Measurements from ENCODE around the gene SKAP1. TPM values are rescaled to one million over a fixed set of nuclear protein-coding genes. Genes with fewer than 3 reads are reported as not detected.
A peak's percentile ranks its signal among the peaks of the same experiment; 100 is the strongest.

SKAP1 gene
- total and polyA plus RNA-seq, 8 donors: 2.4 to 4.4 (median 3.2) TPM; not detected in 2

- intact Hi-C loops (cut with DNase I; ENCODE audit: low total_unique reads): no loop called here
- H3K36me3 ChIP-seq: no peaks in the 10 kb centered on the region
- no peak overlapping the region for H3K27ac ChIP-seq
- 46 to 61% (median 56%) methylated on average over 6 of the region's 6 CpGs for WGBS, 5 donors
- peaks cover 0 to 11% (median 3%) of the 10 kb centered on the region in 3 donors for H3K27me3 ChIP-seq
- H3K4me3 ChIP-seq: no peak overlapping the region
- TF ChIP-seq EP300 (IDR thresholded peaks at IDR 0.05): no peak
- no peak for TF ChIP-seq POLR2AphosphoS5 (IDR thresholded peaks at IDR 0.05)
- no peak for TF ChIP-seq POLR2A (IDR thresholded peaks at IDR 0.05)
- no peak for TF ChIP-seq CTCF (IDR thresholded peaks at IDR 0.05)
- no peaks in the 10 kb centered on the region for H3K4me1 ChIP-seq
- no peak for DNase-seq
- H3K9me3 ChIP-seq: no peaks in the 10 kb centered on the region
Observed at GRCh38 chr17:48225725-48226567, 204.1 kb downstream of the SKAP1 start.

DNA sequence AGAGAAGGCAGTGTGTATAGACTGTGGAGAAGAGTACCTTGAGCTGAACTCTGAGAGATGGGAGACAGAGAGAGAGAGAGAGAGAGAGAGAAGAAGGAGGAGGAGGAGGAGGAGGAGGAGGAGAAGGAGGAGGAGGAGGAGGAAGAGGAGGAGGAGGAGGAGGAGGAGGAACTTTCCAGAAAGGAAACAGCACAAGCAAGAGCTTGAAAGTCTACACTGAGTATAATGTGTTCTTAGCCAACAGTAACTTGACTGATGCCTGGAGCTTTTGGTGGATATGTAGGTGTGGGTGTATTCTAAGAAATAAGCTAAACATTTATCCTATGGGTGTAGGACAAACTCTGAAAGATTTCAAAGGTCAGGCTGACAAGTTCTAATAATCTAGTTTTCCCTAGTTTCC, 206.1 kb downstream of the SKAP1 start:
- DNase-seq: no peak
- H3K27ac ChIP-seq: no peak overlapping the region
- intact Hi-C loops (cut with DNase I; ENCODE audit: low total_unique reads): no loop called here
- no peaks in the 10 kb centered on the region for H3K9me3 ChIP-seq
- peaks cover 0 to 11% (median 3%) of the 10 kb centered on the region in 3 donors for H3K27me3 ChIP-seq
- no peak overlapping the region for H3K4me3 ChIP-seq
- H3K36me3 ChIP-seq: no peaks in the 10 kb centered on the region
- no peaks in the 10 kb centered on the region for H3K4me1 ChIP-seq
- TF ChIP-seq POLR2A (IDR thresholded peaks at IDR 0.05): no peak
- TF ChIP-seq EP300 (IDR thresholded peaks at IDR 0.05): no peak
- TF ChIP-seq POLR2AphosphoS5 (IDR thresholded peaks at IDR 0.05): no peak
- no peak for TF ChIP-seq CTCF (IDR thresholded peaks at IDR 0.05)

DNA sequence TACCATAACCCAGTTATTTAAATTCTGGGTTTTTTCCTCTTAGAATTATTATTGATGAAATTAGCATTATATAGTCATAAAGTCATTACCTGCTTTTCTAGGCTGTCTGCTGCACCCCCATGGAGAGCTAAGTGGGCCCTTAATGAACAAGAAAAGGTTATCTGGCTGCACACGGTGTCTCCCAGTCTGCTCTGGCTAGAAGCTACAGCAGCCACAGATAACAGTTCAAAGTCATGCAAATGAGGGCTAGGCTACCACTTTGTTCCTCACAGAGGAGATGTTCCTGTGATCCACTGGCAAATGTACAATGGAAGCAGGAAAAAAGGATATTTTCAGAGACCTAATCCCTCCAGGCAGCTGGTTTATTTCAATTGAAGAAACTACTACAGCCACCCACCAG, 210.4 kb downstream of the SKAP1 start:
- Histone ChIP-seq H3K27me3 (peaks cover 0 to 13% (median 0%) of the 10 kb centered on the region in 3 donors), H3K4me1 (no peaks in the 10 kb centered on the region), H3K27ac (no peak overlapping the region), H3K4me3 (no peak overlapping the region), H3K9me3 (no peaks in the 10 kb centered on the region), H3K36me3 (no peaks in the 10 kb centered on the region)
- no peak for TF ChIP-seq POLR2A (IDR thresholded peaks at IDR 0.05)
- no peak for TF ChIP-seq POLR2AphosphoS5 (IDR thresholded peaks at IDR 0.05)
- no peak for TF ChIP-seq CTCF (IDR thresholded peaks at IDR 0.05)
- TF ChIP-seq EP300 (IDR thresholded peaks at IDR 0.05): no peak
- intact Hi-C loops (cut with DNase I; ENCODE audit: low total_unique reads): no loop called here
- DNase-seq: no peak
- WGBS, 5 donors: 0 to 63% (median 42%) methylated on average over 1 of the region's 1 CpG

DNA sequence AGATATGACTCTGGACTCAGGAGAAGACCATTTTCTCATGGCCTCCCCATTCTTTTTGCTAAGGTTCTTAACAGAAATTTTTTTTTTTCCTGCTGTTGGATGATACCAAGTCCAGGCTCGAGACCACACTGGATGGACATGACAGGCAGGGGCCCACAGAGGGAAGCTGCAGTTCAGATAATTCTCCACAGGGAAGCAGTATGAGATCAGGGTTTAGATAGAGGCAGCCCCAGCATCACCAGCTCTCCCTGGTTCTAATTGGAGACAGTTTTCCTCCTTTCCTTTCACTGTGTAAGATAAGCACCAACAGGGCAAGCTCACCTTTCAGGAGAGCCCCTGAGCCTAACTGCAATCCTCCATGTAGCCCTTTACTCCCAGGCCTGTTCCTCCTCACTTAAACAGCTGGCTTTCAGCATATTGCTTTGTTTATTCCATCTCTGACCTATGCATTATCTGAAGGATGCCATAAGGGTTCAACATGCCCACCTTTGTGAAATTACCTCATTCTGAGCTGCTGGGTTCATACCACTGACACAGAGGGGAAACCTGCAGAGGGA, 214.4 kb downstream of the SKAP1 start:
- intact Hi-C loops (cut with DNase I; ENCODE audit: low total_unique reads): no loop called here
- Histone ChIP-seq H3K27me3 (peaks cover 0 to 14% (median 0%) of the 10 kb centered on the region in 3 donors), H3K27ac (no peak overlapping the region), H3K4me1 (no peaks in the 10 kb centered on the region), H3K36me3 (no peaks in the 10 kb centered on the region), H3K4me3 (no peak overlapping the region), H3K9me3 (no peaks in the 10 kb centered on the region)
- peak in 1 of 2 donors; percentile 45 for DNase-seq
- TF ChIP-seq POLR2A (IDR thresholded peaks at IDR 0.05) (no peak), POLR2AphosphoS5 (IDR thresholded peaks at IDR 0.05) (no peak), CTCF (IDR thresholded peaks at IDR 0.05) (peak in 1 of 7 experiments; percentile 19), EP300 (IDR thresholded peaks at IDR 0.05) (no peak)
- WGBS, 5 donors: 22 to 50% (median 38%) methylated on average over 1 of the region's 1 CpG

Measured in stomach (tissue), 9 donors.